ENCODE data around the gene PPAT.

DNA sequence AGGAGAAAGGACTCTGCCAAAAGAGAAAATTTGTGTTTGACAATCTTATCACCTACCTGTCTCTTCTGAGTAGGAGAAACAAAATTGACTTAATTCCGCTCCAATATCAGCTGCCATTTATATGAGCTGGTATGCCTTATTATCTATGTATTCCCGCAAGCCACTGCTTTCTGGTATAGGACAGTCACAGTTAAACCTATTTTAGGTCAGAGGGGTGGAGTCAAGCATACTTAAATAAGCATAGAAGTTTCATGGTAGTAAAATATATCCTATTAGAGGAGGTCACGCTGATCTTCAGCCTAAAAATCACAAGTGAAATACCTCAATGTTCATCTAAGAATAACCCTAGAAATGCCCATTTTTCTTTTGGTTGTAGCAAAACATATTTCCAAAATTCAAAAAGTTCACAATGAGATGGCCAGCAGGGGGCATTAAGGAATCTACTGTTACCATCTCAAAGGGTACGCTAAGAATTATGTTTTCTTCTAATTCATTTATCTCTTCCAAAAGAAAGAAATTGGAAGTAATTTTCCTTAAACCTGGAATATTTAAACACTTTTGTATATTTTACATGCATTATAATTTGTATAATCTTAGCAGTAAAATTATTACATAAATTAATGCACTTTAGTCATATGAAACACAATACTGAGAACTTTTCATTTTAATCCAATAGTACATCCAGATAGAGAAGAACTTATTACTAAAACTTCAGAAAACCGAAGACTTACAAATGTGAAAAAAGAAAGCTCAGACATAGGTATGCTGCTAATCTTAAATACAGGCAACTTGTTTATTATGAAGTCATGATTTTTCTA is 10.5 kb downstream of the PPAT start:
- TF ChIP-seq FOXA1 (IDR thresholded peaks at IDR 0.05) (no peak), ATF3 (IDR thresholded peaks at IDR 0.05) (no peak), ZBTB33 (IDR thresholded peaks at IDR 0.05) (no peak), JUND (IDR thresholded peaks at IDR 0.05) (no peak), TAF1 (conservative IDR thresholded peaks at IDR 0.05) (no peak)
- TF ChIP-seq, protein P1, sequence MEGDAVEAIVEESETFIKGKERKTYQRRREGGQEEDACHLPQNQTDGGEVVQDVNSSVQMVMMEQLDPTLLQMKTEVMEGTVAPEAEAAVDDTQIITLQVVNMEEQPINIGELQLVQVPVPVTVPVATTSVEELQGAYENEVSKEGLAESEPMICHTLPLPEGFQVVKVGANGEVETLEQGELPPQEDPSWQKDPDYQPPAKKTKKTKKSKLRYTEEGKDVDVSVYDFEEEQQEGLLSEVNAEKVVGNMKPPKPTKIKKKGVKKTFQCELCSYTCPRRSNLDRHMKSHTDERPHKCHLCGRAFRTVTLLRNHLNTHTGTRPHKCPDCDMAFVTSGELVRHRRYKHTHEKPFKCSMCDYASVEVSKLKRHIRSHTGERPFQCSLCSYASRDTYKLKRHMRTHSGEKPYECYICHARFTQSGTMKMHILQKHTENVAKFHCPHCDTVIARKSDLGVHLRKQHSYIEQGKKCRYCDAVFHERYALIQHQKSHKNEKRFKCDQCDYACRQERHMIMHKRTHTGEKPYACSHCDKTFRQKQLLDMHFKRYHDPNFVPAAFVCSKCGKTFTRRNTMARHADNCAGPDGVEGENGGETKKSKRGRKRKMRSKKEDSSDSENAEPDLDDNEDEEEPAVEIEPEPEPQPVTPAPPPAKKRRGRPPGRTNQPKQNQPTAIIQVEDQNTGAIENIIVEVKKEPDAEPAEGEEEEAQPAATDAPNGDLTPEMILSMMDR (IDR thresholded peaks at IDR 0.05; ENCODE audit: low read depth, low read length, missing input control) = peak; percentile 47
- TF ChIP-seq, protein P2, sequence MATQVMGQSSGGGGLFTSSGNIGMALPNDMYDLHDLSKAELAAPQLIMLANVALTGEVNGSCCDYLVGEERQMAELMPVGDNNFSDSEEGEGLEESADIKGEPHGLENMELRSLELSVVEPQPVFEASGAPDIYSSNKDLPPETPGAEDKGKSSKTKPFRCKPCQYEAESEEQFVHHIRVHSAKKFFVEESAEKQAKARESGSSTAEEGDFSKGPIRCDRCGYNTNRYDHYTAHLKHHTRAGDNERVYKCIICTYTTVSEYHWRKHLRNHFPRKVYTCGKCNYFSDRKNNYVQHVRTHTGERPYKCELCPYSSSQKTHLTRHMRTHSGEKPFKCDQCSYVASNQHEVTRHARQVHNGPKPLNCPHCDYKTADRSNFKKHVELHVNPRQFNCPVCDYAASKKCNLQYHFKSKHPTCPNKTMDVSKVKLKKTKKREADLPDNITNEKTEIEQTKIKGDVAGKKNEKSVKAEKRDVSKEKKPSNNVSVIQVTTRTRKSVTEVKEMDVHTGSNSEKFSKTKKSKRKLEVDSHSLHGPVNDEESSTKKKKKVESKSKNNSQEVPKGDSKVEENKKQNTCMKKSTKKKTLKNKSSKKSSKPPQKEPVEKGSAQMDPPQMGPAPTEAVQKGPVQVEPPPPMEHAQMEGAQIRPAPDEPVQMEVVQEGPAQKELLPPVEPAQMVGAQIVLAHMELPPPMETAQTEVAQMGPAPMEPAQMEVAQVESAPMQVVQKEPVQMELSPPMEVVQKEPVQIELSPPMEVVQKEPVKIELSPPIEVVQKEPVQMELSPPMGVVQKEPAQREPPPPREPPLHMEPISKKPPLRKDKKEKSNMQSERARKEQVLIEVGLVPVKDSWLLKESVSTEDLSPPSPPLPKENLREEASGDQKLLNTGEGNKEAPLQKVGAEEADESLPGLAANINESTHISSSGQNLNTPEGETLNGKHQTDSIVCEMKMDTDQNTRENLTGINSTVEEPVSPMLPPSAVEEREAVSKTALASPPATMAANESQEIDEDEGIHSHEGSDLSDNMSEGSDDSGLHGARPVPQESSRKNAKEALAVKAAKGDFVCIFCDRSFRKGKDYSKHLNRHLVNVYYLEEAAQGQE (IDR thresholded peaks at IDR 0.05) = no peak
